ENCODE measurements around the gene GDAP1L1.

DNA sequence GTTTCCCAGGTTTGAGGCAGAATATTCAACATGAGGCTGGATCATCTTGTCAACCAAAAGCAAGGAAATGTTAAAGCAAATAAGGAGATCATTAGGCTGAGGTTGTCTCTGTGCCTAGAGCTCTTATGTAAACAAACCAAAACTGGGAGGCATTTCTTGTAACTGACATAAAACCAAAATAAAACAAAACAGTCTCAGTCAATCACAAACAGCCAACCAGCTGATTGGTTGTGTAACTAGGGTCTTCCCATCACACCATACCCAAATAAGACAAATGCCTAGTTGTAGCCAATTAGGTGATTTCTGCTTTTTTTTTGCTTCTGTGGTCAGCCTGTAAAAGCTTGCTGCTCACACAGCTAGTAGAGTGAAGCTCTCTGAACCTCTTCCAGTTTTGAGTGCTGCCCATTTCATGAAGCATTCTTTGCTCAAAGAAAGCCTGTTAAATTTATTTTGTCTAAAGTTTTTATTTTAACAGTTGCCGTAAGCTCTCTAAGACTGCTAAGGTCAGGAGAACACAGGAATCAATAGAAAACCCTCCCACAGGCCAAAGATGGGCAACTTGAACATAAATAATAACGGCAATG lies 72.8 kb downstream of the GDAP1L1 start:
- TF ChIP-seq, protein P1, sequence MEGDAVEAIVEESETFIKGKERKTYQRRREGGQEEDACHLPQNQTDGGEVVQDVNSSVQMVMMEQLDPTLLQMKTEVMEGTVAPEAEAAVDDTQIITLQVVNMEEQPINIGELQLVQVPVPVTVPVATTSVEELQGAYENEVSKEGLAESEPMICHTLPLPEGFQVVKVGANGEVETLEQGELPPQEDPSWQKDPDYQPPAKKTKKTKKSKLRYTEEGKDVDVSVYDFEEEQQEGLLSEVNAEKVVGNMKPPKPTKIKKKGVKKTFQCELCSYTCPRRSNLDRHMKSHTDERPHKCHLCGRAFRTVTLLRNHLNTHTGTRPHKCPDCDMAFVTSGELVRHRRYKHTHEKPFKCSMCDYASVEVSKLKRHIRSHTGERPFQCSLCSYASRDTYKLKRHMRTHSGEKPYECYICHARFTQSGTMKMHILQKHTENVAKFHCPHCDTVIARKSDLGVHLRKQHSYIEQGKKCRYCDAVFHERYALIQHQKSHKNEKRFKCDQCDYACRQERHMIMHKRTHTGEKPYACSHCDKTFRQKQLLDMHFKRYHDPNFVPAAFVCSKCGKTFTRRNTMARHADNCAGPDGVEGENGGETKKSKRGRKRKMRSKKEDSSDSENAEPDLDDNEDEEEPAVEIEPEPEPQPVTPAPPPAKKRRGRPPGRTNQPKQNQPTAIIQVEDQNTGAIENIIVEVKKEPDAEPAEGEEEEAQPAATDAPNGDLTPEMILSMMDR (conservative IDR thresholded peaks at IDR 0.05; ENCODE audit: low read length): no peak
- no peak for TF ChIP-seq EZH2phosphoT487 (IDR thresholded peaks at IDR 0.05; ENCODE audit: borderline replicate concordance, low read depth, low read length)
